Lower lobe of right lung (tissue), 2 donors: ENCODE data around the gene KCNV2. TPM values are rescaled to one million over a fixed set of nuclear protein-coding genes. Genes with fewer than 3 reads are reported as not detected.

ENCODE experiments used
- ATAC-seq, 2 donors: fragments of 200-7000 bp; cut with Tn5 transposase; one replicate each; pipeline ENCODE4 v1.9.1; 2020 to 2022; ENCODE audit warnings: mild to moderate bottlenecking in 2 of 2, moderate library complexity in 2 of 2
- DNase-seq: peaks from one replicate; pipeline ENCODE4 v3.0.0-alpha.2; 2020
- H3K27ac ChIP-seq: fragments of 200-600 bp; one replicate; pipeline ENCODE4 v1.8.0; 2022
- H3K27me3 ChIP-seq: fragments of 200-600 bp; one replicate; pipeline ENCODE4 v1.8.0; 2022; ENCODE audit warnings: low read depth
- H3K36me3 ChIP-seq: fragments of 200-600 bp; one replicate; pipeline ENCODE4 v1.8.0; 2022; ENCODE audit warnings: mild to moderate bottlenecking
- H3K4me1 ChIP-seq: fragments of 200-600 bp; one replicate; pipeline ENCODE4 v1.8.0; 2022
- H3K4me3 ChIP-seq: fragments of 200-600 bp; one replicate; pipeline ENCODE4 v1.8.0; 2022; ENCODE audit warnings: mild to moderate bottlenecking
- H3K9me3 ChIP-seq: fragments of 200-600 bp; one replicate; pipeline ENCODE4 v1.8.0; 2022
- CTCF ChIP-seq: fragments of 200-600 bp; IDR thresholded peaks from one replicate; pipeline ENCODE4 v1.8.0; 2022; ENCODE audit warnings: antibody characterized with exemption, mild to moderate bottlenecking
- intact Hi-C: fragments of 100-400 bp; cut with DNase I; formaldehyde crosslinking; loops from one replicate; pipeline ENCODE4 v1.11.0; 2022
- total RNA-seq: library from RNA; stranded (reverse); fragmentation: NEBNext Ultra II Directional; extraction: Animal tissue kit (Norgen Biotek cat#: 25700); gene quantifications from one replicate; pipeline ENCODE4 v1.2.1, GENCODE V29; 2021
- donor health status: DM: no; HTN: yes; CAD: no; lungs with severe emphysema.

Gene KCNV2
- total RNA-seq, 1 donor from 2014 or later = not detected

- H3K4me3 ChIP-seq = no peak overlapping the region
- DNase-seq (no peak), ATAC-seq (no peak)
- peaks cover 12% of the 10 kb centered on the region for H3K36me3 ChIP-seq
- TF ChIP-seq CTCF = no peak
- H3K9me3 ChIP-seq = peaks cover 4% of the 10 kb centered on the region
- H3K4me1 ChIP-seq = no peaks in the 10 kb centered on the region
- intact Hi-C loops = no loop called here
- H3K27ac ChIP-seq = no peak overlapping the region
- no peaks in the 10 kb centered on the region for H3K27me3 ChIP-seq
Measured at GRCh38 chr9:2767800-2768677, 50.7 kb downstream of the KCNV2 start.

GRCh38 chr9:2771087-2771486 is 53.8 kb downstream of the KCNV2 start:
- no peaks in the 10 kb centered on the region for H3K27me3 ChIP-seq
- intact Hi-C loops = no loop called here
- no peaks in the 10 kb centered on the region for H3K4me1 ChIP-seq
- DNase-seq = no peak
- no peak overlapping the region for H3K4me3 ChIP-seq
- TF ChIP-seq CTCF = no peak
- ATAC-seq = no peak
- H3K27ac ChIP-seq = no peak overlapping the region
- H3K9me3 ChIP-seq = peaks cover 27% of the 10 kb centered on the region
- peaks cover 26% of the 10 kb centered on the region for H3K36me3 ChIP-seq

- Histone ChIP-seq H3K9me3 (peaks cover 27% of the 10 kb centered on the region), H3K27ac (no peak overlapping the region), H3K27me3 (no peaks in the 10 kb centered on the region), H3K4me1 (no peaks in the 10 kb centered on the region), H3K4me3 (no peak overlapping the region), H3K36me3 (peaks cover 31% of the 10 kb centered on the region)
- intact Hi-C loops = no loop called here
- ATAC-seq (no peak), DNase-seq (no peak)
- TF ChIP-seq CTCF = no peak
Measured at GRCh38 chr9:2771661-2772060, 54.4 kb downstream of the KCNV2 start.

- Histone ChIP-seq H3K9me3 (peaks cover 38% of the 10 kb centered on the region), H3K27me3 (no peaks in the 10 kb centered on the region), H3K4me1 (no peaks in the 10 kb centered on the region), H3K4me3 (no peak overlapping the region), H3K36me3 (peaks cover 41% of the 10 kb centered on the region), H3K27ac (no peak overlapping the region)
- ATAC-seq (no peak), DNase-seq (no peak)
- no peak for TF ChIP-seq CTCF
- intact Hi-C loops = no loop called here
Measured at GRCh38 chr9:2777454-2777853, 60.1 kb downstream of the KCNV2 start.

- ATAC-seq (no peak), DNase-seq (no peak)
- Histone ChIP-seq H3K4me1 (no peaks in the 10 kb centered on the region), H3K9me3 (peaks cover 27% of the 10 kb centered on the region), H3K27ac (no peak overlapping the region), H3K36me3 (peaks cover 41% of the 10 kb centered on the region), H3K4me3 (no peak overlapping the region), H3K27me3 (no peaks in the 10 kb centered on the region)
- TF ChIP-seq CTCF = no peak
- intact Hi-C loops = no loop called here
Measured at GRCh38 chr9:2778816-2779215, 61.5 kb downstream of the KCNV2 start.

Other genes with a start within 250 kb of the KCNV2 start
- 16.3 TPM for gene VLDLR, start 95.7 kb upstream of the KCNV2 start, total RNA-seq
- 30.6 TPM for gene PUM3, start 126.6 kb downstream of the KCNV2 start, total RNA-seq